Keratinocyte (primary cell): ENCODE measurements around the gene LIM2.

ENCODE experiments used
- EZH2 ChIP-seq: IDR thresholded peaks from one replicate; pipeline ENCODE4 v1.6.1; 2012; ENCODE audit warnings: inconsistent platforms, mild to moderate bottlenecking, low read length, moderate library complexity
- TF ChIP-seq, protein P1 (sequence below), 3 experiments: IDR thresholded peaks in 1 of 3; conservative IDR thresholded peaks in 1 of 3; optimal IDR thresholded peaks in 1 of 3; 2 replicates in 2 of 3; 3 replicates in 1 of 3; pipeline versions ENCODE3 to v1.5.1; 2011; ENCODE audit warnings: low read length in 3 of 3, mild to moderate bottlenecking in 3 of 3, moderate library complexity in 2 of 3, control low read depth in 1 of 3, inconsistent platforms in 1 of 3; ENCODE audit not compliant: insufficient read depth in 2 of 3; ENCODE audit errors: extremely low read depth in 1 of 3

DNA sequence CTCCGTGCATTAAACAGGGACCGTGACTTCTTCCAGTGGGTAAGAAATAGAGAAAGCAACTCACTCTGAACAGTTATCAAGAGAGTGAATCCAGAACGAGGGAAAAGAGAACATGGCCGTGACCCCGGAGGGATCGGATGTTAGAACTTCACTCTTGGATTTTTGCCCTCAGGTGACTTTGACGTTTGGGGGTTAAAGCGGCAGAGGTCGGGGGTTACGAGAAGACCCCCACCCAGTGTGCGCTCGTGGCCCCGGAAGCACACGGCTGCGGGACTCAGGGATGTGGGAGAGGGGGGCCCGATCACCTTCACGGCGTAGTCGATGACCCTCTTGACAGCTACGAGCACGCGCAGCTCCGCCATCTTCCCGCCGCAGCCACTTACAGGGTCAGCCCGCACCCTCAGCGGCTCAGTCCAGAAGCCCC is 21.8 kb downstream of the LIM2 start, which contains the start of gene ETFB:
- TF ChIP-seq, protein P1, sequence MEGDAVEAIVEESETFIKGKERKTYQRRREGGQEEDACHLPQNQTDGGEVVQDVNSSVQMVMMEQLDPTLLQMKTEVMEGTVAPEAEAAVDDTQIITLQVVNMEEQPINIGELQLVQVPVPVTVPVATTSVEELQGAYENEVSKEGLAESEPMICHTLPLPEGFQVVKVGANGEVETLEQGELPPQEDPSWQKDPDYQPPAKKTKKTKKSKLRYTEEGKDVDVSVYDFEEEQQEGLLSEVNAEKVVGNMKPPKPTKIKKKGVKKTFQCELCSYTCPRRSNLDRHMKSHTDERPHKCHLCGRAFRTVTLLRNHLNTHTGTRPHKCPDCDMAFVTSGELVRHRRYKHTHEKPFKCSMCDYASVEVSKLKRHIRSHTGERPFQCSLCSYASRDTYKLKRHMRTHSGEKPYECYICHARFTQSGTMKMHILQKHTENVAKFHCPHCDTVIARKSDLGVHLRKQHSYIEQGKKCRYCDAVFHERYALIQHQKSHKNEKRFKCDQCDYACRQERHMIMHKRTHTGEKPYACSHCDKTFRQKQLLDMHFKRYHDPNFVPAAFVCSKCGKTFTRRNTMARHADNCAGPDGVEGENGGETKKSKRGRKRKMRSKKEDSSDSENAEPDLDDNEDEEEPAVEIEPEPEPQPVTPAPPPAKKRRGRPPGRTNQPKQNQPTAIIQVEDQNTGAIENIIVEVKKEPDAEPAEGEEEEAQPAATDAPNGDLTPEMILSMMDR (optimal IDR thresholded peaks at IDR 0.05 in 1 of 3, IDR thresholded peaks at IDR 0.05 in 1 of 3, conservative IDR thresholded peaks at IDR 0.05 in 1 of 3; ENCODE audit: extremely low read depth in 1 of 3, insufficient read depth in 2 of 3, low read length in 3 of 3) = peak in 1 of 3 experiments; percentile 4
- no peak for TF ChIP-seq EZH2
